MCF 10A (cell line): ENCODE results near the gene PDCD10. TPM values are rescaled to one million over a fixed set of nuclear protein-coding genes. Genes with fewer than 3 reads are reported as not detected.

Experiments
- BruUV-seq: library from RNA; stranded (reverse); fragments of 400-500 nt; replicated peaks from 2 replicates; lab custom pipeline; 2021; lab: Mats Ljungman, UMichigan
- CTCF ChIA-PET: fragments of 300-600 bp; sonication (Branson Sonifier 250); formaldehyde crosslinking; extraction: SDS; loops from one replicate; lab custom pipeline; 2021; ENCODE audit warnings: antibody characterized with exemption, inconsistent platforms; lab: Yijun Ruan, JAX
- POLR2A ChIA-PET: fragments of 300-600, 350-650 bp; sonication (Branson Sonifier 250); formaldehyde crosslinking; extraction: SDS; loops from one replicate; lab custom pipeline; 2020; ENCODE audit warnings: antibody characterized with exemption, inconsistent platforms; lab: Yijun Ruan, JAX
- DNase-seq: peaks from one replicate; pipeline ENCODE4 v3.0.0-alpha.2; 2018; ENCODE audit not compliant: unreplicated experiment
- H3K27ac Mint-ChIP-seq: one replicate; pipeline ENCODE4 v1.8.0; 2022; ENCODE audit warnings: mild to moderate bottlenecking, low read depth, mixed read lengths; ENCODE audit not compliant: unreplicated experiment
- H3K27me3 Mint-ChIP-seq: one replicate; pipeline ENCODE4 v1.8.0; 2022; ENCODE audit warnings: mixed read lengths; ENCODE audit not compliant: insufficient read depth, unreplicated experiment
- H3K36me3 Mint-ChIP-seq: one replicate; pipeline ENCODE4 v1.8.0; 2022; ENCODE audit warnings: mild to moderate bottlenecking, moderate library complexity, mixed read lengths; ENCODE audit not compliant: insufficient read depth, unreplicated experiment
- H3K4me1 Mint-ChIP-seq: one replicate; pipeline ENCODE4 v1.8.0; 2022; ENCODE audit warnings: mixed read lengths; ENCODE audit not compliant: insufficient read depth, unreplicated experiment
- H3K4me3 Mint-ChIP-seq: one replicate; pipeline ENCODE4 v1.8.0; 2022; ENCODE audit warnings: mild to moderate bottlenecking, moderate library complexity, mixed read lengths; ENCODE audit not compliant: unreplicated experiment
- H3K9me3 Mint-ChIP-seq: one replicate; pipeline ENCODE4 v1.8.0; 2022; ENCODE audit warnings: mixed read lengths; ENCODE audit not compliant: unreplicated experiment
- CTCF ChIP-seq: fragments of 200-600 bp; IDR thresholded peaks from one replicate; pipeline ENCODE4 v1.8.0; 2022; ENCODE audit warnings: antibody characterized with exemption, mild to moderate bottlenecking; ENCODE audit not compliant: unreplicated experiment
- intact Hi-C: fragments of 100-400 bp; cut with micrococcal nuclease; formaldehyde crosslinking; loops from 2 replicates; pipeline ENCODE4 v1.14.1; 2022
- total RNA-seq: library from RNA; stranded (reverse); gene quantifications from 2 replicates; pipeline ENCODE4 v1.2.3, GENCODE V29; 2022

PDCD10 gene
- total RNA-seq, 1 experiment from 2014 or later: 63.3 TPM

DNA sequence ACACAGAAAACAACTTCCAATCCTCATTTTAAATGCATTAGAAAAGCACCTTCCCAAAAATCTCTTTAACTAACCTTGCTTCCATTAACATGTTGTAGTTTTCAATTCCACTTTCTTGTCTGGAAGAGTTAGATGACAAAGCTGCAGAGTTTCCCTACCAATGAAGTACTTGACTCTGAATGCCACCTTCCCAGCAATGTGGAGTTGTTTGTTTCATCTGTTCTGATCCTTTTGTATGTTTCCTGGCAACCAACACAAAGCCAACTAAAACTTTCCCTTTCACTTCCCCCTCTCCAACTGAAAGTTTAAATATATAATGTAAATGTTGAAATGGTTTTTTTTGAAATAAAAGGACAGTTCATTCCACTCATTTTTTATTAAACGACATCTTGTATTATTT, 80.9 kb downstream of the PDCD10 start, which contains the start of gene WDR49:
TSS of gene WDR49 (minus strand) at position 183 of the 400 bp plus-strand sequence. CDS start 517 bp downstream, outside the sequence.
- BruUV-seq: no TSS peak
- H3K4me3 Mint-ChIP-seq: no peak within 1 kb of the TSS
- POLR2A ChIA-PET: interaction anchor here (1.0 kb wide), 1 partner anchor 9 kb away, joined by 3 read pairs; no protein-coding TSS in a partner anchor
- intact Hi-C loops: no loop called here
- H3K4me1 Mint-ChIP-seq: no peaks in the 10 kb centered on the region
- CTCF ChIA-PET: interaction anchor here (0.5 kb wide), 1 partner anchor 215 kb away, joined by 3 read pairs; no protein-coding TSS in a partner anchor
- TF ChIP-seq CTCF: no peak
- no peaks in the 10 kb centered on the region for H3K9me3 Mint-ChIP-seq
- DNase-seq: no peak
- H3K27ac Mint-ChIP-seq: peak within 1 kb of the TSS; percentile 1
- no peaks in the 10 kb centered on the region for H3K36me3 Mint-ChIP-seq
- no peaks in the 10 kb centered on the region for H3K27me3 Mint-ChIP-seq

DNA sequence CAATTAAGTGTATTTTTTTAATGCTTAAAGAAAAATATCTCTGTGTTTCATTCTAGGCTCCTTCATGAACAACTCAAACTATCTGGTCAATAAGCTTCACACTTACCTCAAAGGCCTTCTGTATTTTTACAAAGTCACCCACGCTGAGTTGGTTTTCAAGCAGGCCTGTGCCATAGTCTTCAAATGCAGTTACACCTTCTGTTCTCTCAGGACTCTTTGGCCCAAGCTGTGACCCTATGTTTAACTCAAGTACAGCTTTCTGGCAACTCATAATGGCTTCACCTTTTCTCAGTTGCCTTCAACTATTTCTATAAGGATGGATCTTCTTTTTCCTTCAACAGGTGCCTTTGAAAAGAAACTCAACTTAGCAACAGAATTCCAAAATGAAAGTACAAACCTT, 81.5 kb downstream of the PDCD10 start:
- no peaks in the 10 kb centered on the region for H3K27me3 Mint-ChIP-seq
- POLR2A ChIA-PET: interaction anchor here (1.0 kb wide), 1 partner anchor 9 kb away, joined by 3 read pairs; no protein-coding TSS in a partner anchor
- no peaks in the 10 kb centered on the region for H3K36me3 Mint-ChIP-seq
- H3K27ac Mint-ChIP-seq: no peak overlapping the region
- intact Hi-C loops: no loop called here
- H3K4me3 Mint-ChIP-seq: no peak overlapping the region
- no peaks in the 10 kb centered on the region for H3K9me3 Mint-ChIP-seq
- TF ChIP-seq CTCF: no peak
- no peak for DNase-seq
- CTCF ChIA-PET: no interaction called here
- H3K4me1 Mint-ChIP-seq: no peaks in the 10 kb centered on the region
- no TSS peak for BruUV-seq

DNA sequence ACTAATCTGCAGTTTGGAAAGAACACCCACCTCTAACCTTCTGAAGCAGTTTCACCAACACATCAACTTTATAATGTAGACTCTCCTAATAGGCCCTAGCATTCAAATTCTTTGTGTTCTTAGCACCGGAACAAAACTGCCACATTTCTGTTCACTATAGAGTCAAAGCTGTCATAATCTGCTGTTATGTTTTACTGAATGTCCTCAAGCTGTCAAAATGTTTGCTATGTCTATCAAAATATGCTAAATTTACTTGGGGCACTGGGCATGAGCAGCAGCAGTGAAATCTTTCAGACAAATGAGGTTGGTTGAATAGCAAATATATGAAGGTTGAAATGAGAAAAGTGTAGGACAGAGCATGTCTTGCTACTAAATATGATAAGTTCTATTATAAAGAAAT, 82.9 kb downstream of the PDCD10 start:
- no peaks in the 10 kb centered on the region for H3K36me3 Mint-ChIP-seq
- H3K27me3 Mint-ChIP-seq: no peaks in the 10 kb centered on the region
- intact Hi-C loops: no loop called here
- DNase-seq: no peak
- CTCF ChIA-PET: interaction anchor here (0.7 kb wide), 1 partner anchor 1756 kb away, joined by 3 read pairs; no protein-coding TSS in a partner anchor
- BruUV-seq: no TSS peak
- H3K4me3 Mint-ChIP-seq: no peak overlapping the region
- POLR2A ChIA-PET: no interaction called here
- H3K27ac Mint-ChIP-seq: no peak overlapping the region
- TF ChIP-seq CTCF: no peak
- no peaks in the 10 kb centered on the region for H3K9me3 Mint-ChIP-seq
- no peaks in the 10 kb centered on the region for H3K4me1 Mint-ChIP-seq

DNA sequence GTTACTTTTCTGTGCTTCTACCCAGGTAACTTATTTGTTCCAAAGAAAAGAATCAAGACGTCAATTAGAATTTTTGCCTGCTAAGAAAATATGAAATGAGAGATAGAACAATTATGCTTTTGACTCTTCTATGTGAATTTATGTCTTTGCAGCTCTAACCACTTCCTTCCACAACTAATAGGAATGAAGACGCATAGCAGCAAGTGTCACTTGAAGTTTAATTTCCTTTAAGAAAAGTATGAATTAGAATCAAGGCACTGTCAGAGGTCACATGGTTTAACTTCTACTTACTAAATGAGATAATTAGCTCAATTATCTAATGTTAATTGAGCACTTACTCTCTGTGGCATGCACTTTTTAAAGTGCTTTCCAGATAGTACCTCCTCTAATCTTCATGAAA, 84.2 kb downstream of the PDCD10 start:
- H3K36me3 Mint-ChIP-seq: no peaks in the 10 kb centered on the region
- ChIA-PET CTCF (interaction anchor here (0.7 to 1.7 kb wide), 4 partner anchors 13 to 269 kb away, joined by 3 to 6 read pairs (median 3); no protein-coding TSS in a partner anchor), POLR2A (interaction anchor here (0.5 to 0.7 kb wide), 3 partner anchors 12 to 380 kb away, joined by 3 read pairs; no protein-coding TSS in a partner anchor)
- no TSS peak for BruUV-seq
- no peak overlapping the region for H3K27ac Mint-ChIP-seq
- no peaks in the 10 kb centered on the region for H3K27me3 Mint-ChIP-seq
- no peaks in the 10 kb centered on the region for H3K9me3 Mint-ChIP-seq
- H3K4me3 Mint-ChIP-seq: no peak overlapping the region
- no peak for DNase-seq
- no peaks in the 10 kb centered on the region for H3K4me1 Mint-ChIP-seq
- intact Hi-C loops: no loop called here
- TF ChIP-seq CTCF: no peak
